HepG2 (cell line): ENCODE data around the gene CADM4. TPM values are rescaled to one million over a fixed set of nuclear protein-coding genes. Genes with fewer than 3 reads are reported as not detected.

Source experiments
- ARID2 ChIP-seq: sonication (generic); formaldehyde crosslinking; IDR thresholded peaks from 2 replicates; pipeline ENCODE4 v1.8.1; 2022; ENCODE audit warnings: mild to moderate bottlenecking, missing genetic modification reagents, borderline replicate concordance
- ATF3 ChIP-seq: sonication (generic); formaldehyde crosslinking; IDR thresholded peaks from 2 replicates; pipeline ENCODE4 v1.4.0; 2020; ENCODE audit warnings: missing genetic modification reagents
- BATF2 ChIP-seq: sonication (generic); formaldehyde crosslinking; IDR thresholded peaks from 2 replicates; pipeline ENCODE4 v1.8.0; 2022; ENCODE audit warnings: mild to moderate bottlenecking, missing genetic modification reagents, moderate library complexity
- ETV6 ChIP-seq: sonication (generic); formaldehyde crosslinking; conservative IDR thresholded peaks from 2 replicates; pipeline ENCODE4 v1.4.0; 2020; ENCODE audit warnings: missing genetic modification reagents
- NR1H2 ChIP-seq: sonication (generic); formaldehyde crosslinking; IDR thresholded peaks from 2 replicates; pipeline ENCODE4 v1.8.1; 2022; ENCODE audit warnings: low read depth, missing genetic modification reagents, borderline replicate concordance
- PHF20 ChIP-seq: sonication (generic); formaldehyde crosslinking; IDR thresholded peaks from 2 replicates; pipeline ENCODE4 v1.5.0; 2020; ENCODE audit warnings: mild to moderate bottlenecking, missing genetic modification reagents
- SP2 ChIP-seq: sonication (generic); formaldehyde crosslinking; IDR thresholded peaks from 2 replicates; pipeline ENCODE4 v1.5.1; 2020; ENCODE audit warnings: mild to moderate bottlenecking, missing genetic modification reagents
- TERF1 ChIP-seq: sonication (generic); formaldehyde crosslinking; IDR thresholded peaks from 2 replicates; pipeline ENCODE4 v1.8.0; 2022; ENCODE audit warnings: mild to moderate bottlenecking, missing genetic modification reagents, moderate library complexity
- TMF1 ChIP-seq: sonication (generic); formaldehyde crosslinking; IDR thresholded peaks from 2 replicates; pipeline ENCODE4 v1.8.1; 2022; ENCODE audit warnings: low read depth, missing genetic modification reagents
- ZBTB33 ChIP-seq: sonication (generic); formaldehyde crosslinking; IDR thresholded peaks from 2 replicates; pipeline ENCODE4 v1.4.0; 2020; ENCODE audit warnings: missing genetic modification reagents
- ZNF337 ChIP-seq: sonication (generic); formaldehyde crosslinking; IDR thresholded peaks from 2 replicates; pipeline ENCODE4 v1.5.1; 2020; ENCODE audit warnings: missing genetic modification reagents, low read depth, mild to moderate bottlenecking, borderline replicate concordance
- ZSCAN20 ChIP-seq: sonication (generic); formaldehyde crosslinking; IDR thresholded peaks from 2 replicates; pipeline ENCODE4 v1.4.0; 2020; ENCODE audit warnings: missing genetic modification reagents, mild to moderate bottlenecking, borderline replicate concordance
- polyA plus RNA-seq, 8 experiments: library from polyadenylated mRNA; depleted of rRNA in 3 of 8; stranded (reverse) in 7 of 8; unstranded in 1 of 8; fragments of >200 nt; fragmentation: Illumina TruSeq in 4 of 8; extraction: Trizol in 4 of 8; gene quantifications; 2 replicates each; pipeline versions ENCODE4 v1.2.1 to v1.2.3, GENCODE V29; 2011 to 2016; ENCODE audit warnings: low read depth in 4 of 8, missing spikeins in 1 of 8, mixed read lengths in 1 of 8; ENCODE audit not compliant: insufficient read depth in 1 of 8
- total RNA-seq, 5 experiments: library from RNA; depleted of rRNA; stranded (reverse); fragments of >200 nt; fragmentation: Illumina TruSeq; extraction: Trizol; gene quantifications; 2 replicates each; pipeline ENCODE4 v1.2.3, GENCODE V29; 2016; ENCODE audit warnings: low read depth in 1 of 5
- TF ChIP-seq, protein P1 (sequence below): sonication (generic); formaldehyde crosslinking; IDR thresholded peaks from 2 replicates; pipeline ENCODE4 v1.4.0; 2020; ENCODE audit warnings: missing genetic modification reagents
- TF ChIP-seq, protein P2 (sequence below): IDR thresholded peaks from 2 replicates; pipeline ENCODE4 v1.6.1; 2016; ENCODE audit warnings: low read depth, missing genetic modification reagents, missing compliant biosample characterization
- TF ChIP-seq, protein P3 (sequence below): IDR thresholded peaks from 2 replicates; pipeline ENCODE4 v1.6.1; 2016; ENCODE audit warnings: missing compliant biosample characterization, missing genetic modification reagents, borderline replicate concordance

CADM4 gene
- total and polyA plus RNA-seq, 2 of the 13 experiments (the other 11 are each of a cell fraction or from before 2014, with no cell fraction given): 8.5 to 16.0 TPM

DNA sequence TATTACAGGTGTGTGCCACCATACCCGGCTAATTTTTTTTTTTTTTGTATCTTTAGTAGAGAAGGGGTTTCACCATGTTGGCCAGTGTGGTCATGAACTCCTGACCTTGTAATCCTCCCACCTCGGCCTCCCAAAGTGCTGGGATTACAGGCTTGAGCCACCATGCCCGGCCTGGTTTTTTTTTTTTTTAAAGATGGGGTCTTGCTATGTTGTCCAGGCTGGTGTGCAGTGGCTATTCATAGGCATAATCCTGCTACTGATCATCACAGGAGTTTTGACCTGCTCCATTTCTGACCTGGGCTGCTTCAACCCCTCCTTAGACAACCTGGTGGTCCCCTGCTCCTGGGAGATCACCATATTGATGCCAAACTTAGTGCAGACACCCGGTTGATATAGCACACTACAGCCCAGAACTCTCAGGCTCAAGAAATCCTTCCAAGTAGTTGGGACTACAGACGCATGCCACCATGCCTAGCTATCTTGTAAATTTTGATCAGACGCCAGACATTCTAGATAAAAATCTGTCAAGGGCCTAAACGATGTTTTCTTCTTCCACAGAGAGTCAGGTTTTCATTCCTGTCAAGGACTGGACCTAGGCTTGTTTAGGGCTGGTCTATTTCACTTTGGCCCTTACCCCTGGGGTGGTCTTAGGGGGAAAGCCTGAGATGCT lies 20.8 kb upstream of the CADM4 start (continued):
- TF ChIP-seq ARID2 (no peak), TMF1 (CRISPR knock-in tag) (no peak), PHF20 (no peak), ATF3 (CRISPR knock-in tag) (no peak), BATF2 (CRISPR knock-in tag) (no peak), SP2 (CRISPR knock-in tag) (no peak), ETV6 (CRISPR knock-in tag) (no peak), ZSCAN20 (CRISPR knock-in tag) (no peak), ZNF337 (CRISPR knock-in tag) (no peak), NR1H2 (CRISPR knock-in tag) (no peak), TERF1 (no peak), ZBTB33 (CRISPR knock-in tag) (no peak)
- TF ChIP-seq, protein P1, sequence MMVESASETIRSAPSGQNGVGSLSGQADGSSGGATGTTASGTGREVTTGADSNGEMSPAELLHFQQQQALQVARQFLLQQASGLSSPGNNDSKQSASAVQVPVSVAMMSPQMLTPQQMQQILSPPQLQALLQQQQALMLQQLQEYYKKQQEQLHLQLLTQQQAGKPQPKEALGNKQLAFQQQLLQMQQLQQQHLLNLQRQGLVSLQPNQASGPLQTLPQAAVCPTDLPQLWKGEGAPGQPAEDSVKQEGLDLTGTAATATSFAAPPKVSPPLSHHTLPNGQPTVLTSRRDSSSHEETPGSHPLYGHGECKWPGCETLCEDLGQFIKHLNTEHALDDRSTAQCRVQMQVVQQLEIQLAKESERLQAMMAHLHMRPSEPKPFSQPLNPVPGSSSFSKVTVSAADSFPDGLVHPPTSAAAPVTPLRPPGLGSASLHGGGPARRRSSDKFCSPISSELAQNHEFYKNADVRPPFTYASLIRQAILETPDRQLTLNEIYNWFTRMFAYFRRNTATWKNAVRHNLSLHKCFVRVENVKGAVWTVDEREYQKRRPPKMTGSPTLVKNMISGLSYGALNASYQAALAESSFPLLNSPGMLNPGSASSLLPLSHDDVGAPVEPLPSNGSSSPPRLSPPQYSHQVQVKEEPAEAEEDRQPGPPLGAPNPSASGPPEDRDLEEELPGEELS (CRISPR knock-in tag): no peak
- TF ChIP-seq, protein P2, sequence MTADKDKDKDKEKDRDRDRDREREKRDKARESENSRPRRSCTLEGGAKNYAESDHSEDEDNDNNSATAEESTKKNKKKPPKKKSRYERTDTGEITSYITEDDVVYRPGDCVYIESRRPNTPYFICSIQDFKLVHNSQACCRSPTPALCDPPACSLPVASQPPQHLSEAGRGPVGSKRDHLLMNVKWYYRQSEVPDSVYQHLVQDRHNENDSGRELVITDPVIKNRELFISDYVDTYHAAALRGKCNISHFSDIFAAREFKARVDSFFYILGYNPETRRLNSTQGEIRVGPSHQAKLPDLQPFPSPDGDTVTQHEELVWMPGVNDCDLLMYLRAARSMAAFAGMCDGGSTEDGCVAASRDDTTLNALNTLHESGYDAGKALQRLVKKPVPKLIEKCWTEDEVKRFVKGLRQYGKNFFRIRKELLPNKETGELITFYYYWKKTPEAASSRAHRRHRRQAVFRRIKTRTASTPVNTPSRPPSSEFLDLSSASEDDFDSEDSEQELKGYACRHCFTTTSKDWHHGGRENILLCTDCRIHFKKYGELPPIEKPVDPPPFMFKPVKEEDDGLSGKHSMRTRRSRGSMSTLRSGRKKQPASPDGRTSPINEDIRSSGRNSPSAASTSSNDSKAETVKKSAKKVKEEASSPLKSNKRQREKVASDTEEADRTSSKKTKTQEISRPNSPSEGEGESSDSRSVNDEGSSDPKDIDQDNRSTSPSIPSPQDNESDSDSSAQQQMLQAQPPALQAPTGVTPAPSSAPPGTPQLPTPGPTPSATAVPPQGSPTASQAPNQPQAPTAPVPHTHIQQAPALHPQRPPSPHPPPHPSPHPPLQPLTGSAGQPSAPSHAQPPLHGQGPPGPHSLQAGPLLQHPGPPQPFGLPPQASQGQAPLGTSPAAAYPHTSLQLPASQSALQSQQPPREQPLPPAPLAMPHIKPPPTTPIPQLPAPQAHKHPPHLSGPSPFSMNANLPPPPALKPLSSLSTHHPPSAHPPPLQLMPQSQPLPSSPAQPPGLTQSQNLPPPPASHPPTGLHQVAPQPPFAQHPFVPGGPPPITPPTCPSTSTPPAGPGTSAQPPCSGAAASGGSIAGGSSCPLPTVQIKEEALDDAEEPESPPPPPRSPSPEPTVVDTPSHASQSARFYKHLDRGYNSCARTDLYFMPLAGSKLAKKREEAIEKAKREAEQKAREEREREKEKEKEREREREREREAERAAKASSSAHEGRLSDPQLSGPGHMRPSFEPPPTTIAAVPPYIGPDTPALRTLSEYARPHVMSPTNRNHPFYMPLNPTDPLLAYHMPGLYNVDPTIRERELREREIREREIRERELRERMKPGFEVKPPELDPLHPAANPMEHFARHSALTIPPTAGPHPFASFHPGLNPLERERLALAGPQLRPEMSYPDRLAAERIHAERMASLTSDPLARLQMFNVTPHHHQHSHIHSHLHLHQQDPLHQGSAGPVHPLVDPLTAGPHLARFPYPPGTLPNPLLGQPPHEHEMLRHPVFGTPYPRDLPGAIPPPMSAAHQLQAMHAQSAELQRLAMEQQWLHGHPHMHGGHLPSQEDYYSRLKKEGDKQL (CRISPR knock-in tag): no peak
- TF ChIP-seq, protein P3, sequence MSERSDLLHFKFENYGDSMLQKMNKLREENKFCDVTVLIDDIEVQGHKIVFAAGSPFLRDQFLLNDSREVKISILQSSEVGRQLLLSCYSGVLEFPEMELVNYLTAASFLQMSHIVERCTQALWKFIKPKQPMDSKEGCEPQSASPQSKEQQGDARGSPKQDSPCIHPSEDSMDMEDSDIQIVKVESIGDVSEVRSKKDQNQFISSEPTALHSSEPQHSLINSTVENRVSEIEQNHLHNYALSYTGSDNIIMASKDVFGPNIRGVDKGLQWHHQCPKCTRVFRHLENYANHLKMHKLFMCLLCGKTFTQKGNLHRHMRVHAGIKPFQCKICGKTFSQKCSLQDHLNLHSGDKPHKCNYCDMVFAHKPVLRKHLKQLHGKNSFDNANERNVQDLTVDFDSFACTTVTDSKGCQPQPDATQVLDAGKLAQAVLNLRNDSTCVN (CRISPR knock-in tag): no peak
